OCI-LY7 (cell line): ENCODE data around the gene MBTD1. TPM values are rescaled to one million over a fixed set of nuclear protein-coding genes. Genes with fewer than 3 reads are reported as not detected.
A peak's percentile ranks its signal among the peaks of the same experiment; 100 is the strongest.

Source experiments
- BruUV-seq: library from RNA; stranded (reverse); fragments of 400-500 nt; replicated peaks from 2 replicates; lab custom pipeline; 2021; lab: Mats Ljungman, UMichigan
- CTCF ChIA-PET: fragments of 300-600 bp; sonication (Branson Sonifier 250); formaldehyde crosslinking; loops from one replicate; lab custom pipeline; 2022; ENCODE audit warnings: antibody characterized with exemption; ENCODE audit not compliant: unreplicated experiment; lab: Charles Lee
- POLR2A ChIA-PET: fragments of 300-600 bp; sonication (Branson Sonifier 250); formaldehyde crosslinking; loops from one replicate; lab custom pipeline; 2022; ENCODE audit warnings: antibody characterized with exemption; lab: Charles Lee
- DNase-seq: peaks from one replicate; pipeline ENCODE4 v3.0.0-alpha.2; 2015; ENCODE audit warnings: low spot score
- H2AFZ ChIP-seq: fragments of 200-600 bp; sonication (generic), shearing (Covaris generic); 2 replicates; pipeline ENCODE4 v1.6.1; 2014; ENCODE audit warnings: mild to moderate bottlenecking, antibody characterized with exemption, low read length, moderate library complexity
- H3K27ac ChIP-seq: fragments of 200-600 bp; sonication (generic); 2 replicates; pipeline ENCODE4 v1.5.1; 2014; ENCODE audit warnings: mixed run types, low read depth, mild to moderate bottlenecking, moderate library complexity, low read length, inconsistent platforms; ENCODE audit not compliant: poor library complexity, severe bottlenecking
- H3K36me3 ChIP-seq: fragments of 200-600 bp; sonication (generic); 2 replicates; pipeline ENCODE4 v1.6.1; 2014; ENCODE audit warnings: mild to moderate bottlenecking, antibody characterized with exemption, low read length, moderate library complexity, mixed read lengths; ENCODE audit not compliant: insufficient read depth
- H3K4me1 ChIP-seq: fragments of 200-600 bp; sonication (generic); 2 replicates; pipeline ENCODE4 v1.5.1; 2014; ENCODE audit warnings: mild to moderate bottlenecking, low read length; ENCODE audit not compliant: insufficient read depth, poor library complexity, severe bottlenecking
- H3K4me2 ChIP-seq: fragments of 200-600 bp; sonication (generic); 2 replicates; pipeline ENCODE4 v1.6.1; 2014; ENCODE audit warnings: mild to moderate bottlenecking, low read length
- H3K4me3 ChIP-seq: fragments of 200-600 bp; sonication (generic); 2 replicates; pipeline ENCODE4 v1.5.1; 2014; ENCODE audit warnings: mild to moderate bottlenecking, low read depth, low read length; ENCODE audit not compliant: poor library complexity, severe bottlenecking
- H3K79me2 ChIP-seq: fragments of 200-600 bp; sonication (generic); 2 replicates; pipeline ENCODE4 v1.6.1; 2016; ENCODE audit warnings: low read depth, mild to moderate bottlenecking, low read length, moderate library complexity, mixed read lengths; ENCODE audit not compliant: insufficient read depth
- H3K9me2 ChIP-seq: fragments of 200-600 bp; sonication (generic); 2 replicates; pipeline ENCODE4 v1.6.1; 2016; ENCODE audit warnings: mild to moderate bottlenecking, low read length, mixed read lengths; ENCODE audit not compliant: insufficient read depth
- H3K9me3 ChIP-seq: fragments of 200-600 bp; sonication (generic); 2 replicates; pipeline ENCODE4 v1.6.1; 2014; ENCODE audit warnings: mild to moderate bottlenecking, mixed run types, low read length, mixed read lengths
- H4K20me1 ChIP-seq: fragments of 200-600 bp; sonication (generic); 2 replicates; pipeline ENCODE4 v1.6.1; 2014; ENCODE audit warnings: mild to moderate bottlenecking, antibody characterized with exemption, low read length, moderate library complexity, mixed read lengths; ENCODE audit not compliant: insufficient read depth
- EZH2phosphoT487 ChIP-seq: fragments of 200-600 bp; sonication (generic); IDR thresholded peaks from 2 replicates; pipeline ENCODE4 v1.6.1; 2018; ENCODE audit warnings: low read depth, borderline replicate concordance, mild to moderate bottlenecking, mixed run types, antibody characterized with exemption, low read length, moderate library complexity, mixed read lengths
- intact Hi-C: fragments of 100-400 bp; cut with micrococcal nuclease; formaldehyde crosslinking; loops from one replicate; pipeline ENCODE4 v1.10.0; 2022; ENCODE audit not compliant: unreplicated experiment
- total RNA-seq, 2 experiments: library from RNA; depleted of rRNA in 1 of 2; stranded (reverse); fragments of >200 nt in 1 of 2; shearing (Covaris generic) in 1 of 2; gene quantifications; 2 replicates each; pipeline ENCODE4 v1.2.3, GENCODE V29; 2014 to 2022
- TF ChIP-seq, protein P1 (sequence below): fragments of 200-600 bp; sonication (generic); conservative IDR thresholded peaks from 2 replicates; pipeline ENCODE4 v1.5.1; 2014; ENCODE audit warnings: mild to moderate bottlenecking, antibody characterized with exemption, low read length, moderate library complexity, mixed read lengths

MBTD1 gene
- total RNA-seq, 2 experiments from 2014 or later, result 17.3 to 39.1 TPM

DNA sequence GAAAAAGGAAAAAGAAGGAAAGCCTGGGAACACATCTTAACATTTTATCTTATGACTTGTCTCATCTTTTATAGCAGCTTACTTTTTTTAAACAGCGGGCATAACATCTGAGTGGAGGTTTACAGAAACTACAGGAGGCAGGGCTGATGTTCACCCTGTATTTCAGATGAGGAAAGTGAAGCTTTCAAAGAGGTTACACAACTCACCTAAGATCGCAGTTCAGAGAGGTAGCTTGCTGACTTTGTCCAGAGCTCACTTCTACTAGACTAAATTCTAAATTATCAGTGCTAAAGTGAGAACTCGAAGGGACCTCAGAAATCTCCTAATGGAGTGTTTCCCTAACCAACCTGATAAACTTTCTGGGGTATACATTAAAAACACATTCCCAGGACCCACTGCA lies 3.7 kb downstream of the MBTD1 start:
- peaks cover 37% of the 10 kb centered on the region for H4K20me1 ChIP-seq
- no peak overlapping the region for H3K27ac ChIP-seq
- DNase-seq, result no peak
- H3K36me3 ChIP-seq, result peaks cover 74% of the 10 kb centered on the region
- POLR2A ChIA-PET, result interaction anchor here (0.5 to 4.4 kb wide), 3 partner anchors 8 to 171 kb away, joined by 4 to 24 read pairs (median 10); no protein-coding TSS in a partner anchor
- H3K4me2 ChIP-seq, result peak overlapping the region; percentile 93; the same call in 1 of the 2 replicates
- CTCF ChIA-PET, result no interaction called here
- H2AFZ ChIP-seq, result no peak overlapping the region
- no peak for TF ChIP-seq EZH2phosphoT487
- TF ChIP-seq, protein P1, sequence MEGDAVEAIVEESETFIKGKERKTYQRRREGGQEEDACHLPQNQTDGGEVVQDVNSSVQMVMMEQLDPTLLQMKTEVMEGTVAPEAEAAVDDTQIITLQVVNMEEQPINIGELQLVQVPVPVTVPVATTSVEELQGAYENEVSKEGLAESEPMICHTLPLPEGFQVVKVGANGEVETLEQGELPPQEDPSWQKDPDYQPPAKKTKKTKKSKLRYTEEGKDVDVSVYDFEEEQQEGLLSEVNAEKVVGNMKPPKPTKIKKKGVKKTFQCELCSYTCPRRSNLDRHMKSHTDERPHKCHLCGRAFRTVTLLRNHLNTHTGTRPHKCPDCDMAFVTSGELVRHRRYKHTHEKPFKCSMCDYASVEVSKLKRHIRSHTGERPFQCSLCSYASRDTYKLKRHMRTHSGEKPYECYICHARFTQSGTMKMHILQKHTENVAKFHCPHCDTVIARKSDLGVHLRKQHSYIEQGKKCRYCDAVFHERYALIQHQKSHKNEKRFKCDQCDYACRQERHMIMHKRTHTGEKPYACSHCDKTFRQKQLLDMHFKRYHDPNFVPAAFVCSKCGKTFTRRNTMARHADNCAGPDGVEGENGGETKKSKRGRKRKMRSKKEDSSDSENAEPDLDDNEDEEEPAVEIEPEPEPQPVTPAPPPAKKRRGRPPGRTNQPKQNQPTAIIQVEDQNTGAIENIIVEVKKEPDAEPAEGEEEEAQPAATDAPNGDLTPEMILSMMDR, result no peak
- BruUV-seq, result no TSS peak
- intact Hi-C loops, result no loop called here
- no peaks in the 10 kb centered on the region; the same call in 1 of the 2 replicates for H3K9me3 ChIP-seq
- peaks cover 93% of the 10 kb centered on the region for H3K79me2 ChIP-seq
- no peaks in the 10 kb centered on the region for H3K9me2 ChIP-seq
- H3K4me3 ChIP-seq, result no peak overlapping the region
- H3K4me1 ChIP-seq, result peaks cover 31% of the 10 kb centered on the region

DNA sequence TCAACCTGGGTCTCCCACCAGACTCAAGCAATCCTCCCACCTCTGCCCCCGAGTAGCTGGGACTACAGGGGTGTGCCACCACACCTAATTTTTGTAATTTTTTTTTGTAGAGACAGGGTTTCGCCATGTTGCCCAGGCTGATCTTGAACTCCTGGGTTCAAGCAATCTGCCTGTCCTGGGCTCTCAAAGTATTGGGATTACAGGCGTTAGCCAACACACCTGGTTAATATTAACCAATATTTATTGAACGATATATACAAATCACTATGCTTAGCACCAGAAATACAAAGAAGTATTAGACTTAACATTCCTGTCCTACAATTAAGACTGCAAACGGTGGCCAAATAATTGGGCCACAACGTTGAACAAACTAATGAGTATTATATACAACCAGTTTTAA lies 4.2 kb downstream of the MBTD1 start:
- Histone ChIP-seq H3K79me2 (peaks cover 89% of the 10 kb centered on the region), H3K9me3 (no peaks in the 10 kb centered on the region; the same call in 1 of the 2 replicates), H3K36me3 (peaks cover 77% of the 10 kb centered on the region), H4K20me1 (peaks cover 35% of the 10 kb centered on the region), H2AFZ (no peak overlapping the region), H3K4me2 (no peak overlapping the region), H3K9me2 (no peaks in the 10 kb centered on the region), H3K27ac (no peak overlapping the region), H3K4me1 (peaks cover 31% of the 10 kb centered on the region), H3K4me3 (no peak overlapping the region)
- CTCF ChIA-PET, result no interaction called here
- intact Hi-C loops, result no loop called here
- POLR2A ChIA-PET, result interaction anchor here (0.5 to 4.4 kb wide), 2 partner anchors 26 to 170 kb away, joined by 4 to 24 read pairs; no protein-coding TSS in a partner anchor
- BruUV-seq, result no TSS peak
- TF ChIP-seq, protein P1, result no peak
- no peak for TF ChIP-seq EZH2phosphoT487
- no peak for DNase-seq

DNA sequence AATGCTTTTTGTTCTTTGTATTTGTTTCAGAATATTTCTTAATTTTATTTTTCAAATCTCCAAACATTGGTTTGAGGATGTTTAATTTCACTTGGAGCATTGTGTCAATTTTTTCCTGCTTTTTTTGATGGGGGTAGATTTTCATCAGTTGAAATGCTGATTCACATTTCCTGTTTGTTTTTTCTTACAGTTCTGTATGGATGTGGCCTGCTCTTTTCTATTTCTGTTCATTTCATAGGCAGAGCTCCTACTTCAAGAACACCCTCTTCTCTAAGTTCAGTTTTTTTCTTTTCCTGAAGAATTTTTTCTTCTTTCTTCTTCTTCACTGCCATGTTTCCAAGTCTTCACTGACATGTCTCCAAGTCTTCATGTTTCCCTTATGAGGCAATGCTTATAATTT lies 8.8 kb downstream of the MBTD1 start:
- Histone ChIP-seq H3K4me2 (no peak overlapping the region), H3K9me3 (peaks cover 5% of the 10 kb centered on the region; the same call in 1 of the 2 replicates), H3K36me3 (peaks cover 75% of the 10 kb centered on the region), H3K27ac (no peak overlapping the region), H3K79me2 (peaks cover 63% of the 10 kb centered on the region), H4K20me1 (peaks cover 3% of the 10 kb centered on the region; the same call in 1 of the 2 replicates), H3K9me2 (no peaks in the 10 kb centered on the region), H3K4me3 (no peak overlapping the region), H2AFZ (no peak overlapping the region), H3K4me1 (peaks cover 2% of the 10 kb centered on the region)
- intact Hi-C loops, result no loop called here
- no peak for TF ChIP-seq EZH2phosphoT487
- TF ChIP-seq, protein P1, result no peak
- ChIA-PET POLR2A (interaction anchor here (0.6 to 1.6 kb wide), 2 partner anchors 11 to 40 kb away, joined by 4 to 6 read pairs; no protein-coding TSS in a partner anchor), CTCF (no interaction called here)
- no peak for DNase-seq
- no TSS peak for BruUV-seq
